ENCODE measurements around the gene STK11IP. TPM values are rescaled to one million over a fixed set of nuclear protein-coding genes. Genes with fewer than 3 reads are reported as not detected.

The STK11IP gene
- total and polyA plus RNA-seq, 2 donors (not counting 1 experiment from before 2014, with no cell fraction given) = 46.8 to 55.6 TPM

DNA sequence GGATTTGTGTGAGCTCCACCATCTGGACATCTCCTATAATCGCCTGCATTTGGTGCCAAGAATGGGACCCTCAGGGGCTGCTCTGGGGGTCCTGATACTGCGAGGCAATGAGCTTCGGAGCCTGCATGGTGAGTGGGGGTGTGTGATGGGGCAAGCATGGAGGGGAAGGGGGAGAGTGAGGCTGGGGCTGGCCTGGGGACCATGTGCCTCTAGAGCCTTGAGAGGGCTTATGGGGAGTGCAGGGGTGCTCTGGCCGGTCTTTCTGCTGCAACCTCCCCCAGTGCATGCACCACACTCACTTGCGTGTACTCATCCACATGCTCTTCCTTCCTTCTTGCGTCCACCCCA, 7.9 kb downstream of the STK11IP start:
- no peak for TF ChIP-seq EZH2 (IDR thresholded peaks at IDR 0.05; ENCODE audit: borderline replicate concordance, insufficient read depth, low read depth, low read length, poor library complexity, severe bottlenecking)
- TF ChIP-seq, protein P1, sequence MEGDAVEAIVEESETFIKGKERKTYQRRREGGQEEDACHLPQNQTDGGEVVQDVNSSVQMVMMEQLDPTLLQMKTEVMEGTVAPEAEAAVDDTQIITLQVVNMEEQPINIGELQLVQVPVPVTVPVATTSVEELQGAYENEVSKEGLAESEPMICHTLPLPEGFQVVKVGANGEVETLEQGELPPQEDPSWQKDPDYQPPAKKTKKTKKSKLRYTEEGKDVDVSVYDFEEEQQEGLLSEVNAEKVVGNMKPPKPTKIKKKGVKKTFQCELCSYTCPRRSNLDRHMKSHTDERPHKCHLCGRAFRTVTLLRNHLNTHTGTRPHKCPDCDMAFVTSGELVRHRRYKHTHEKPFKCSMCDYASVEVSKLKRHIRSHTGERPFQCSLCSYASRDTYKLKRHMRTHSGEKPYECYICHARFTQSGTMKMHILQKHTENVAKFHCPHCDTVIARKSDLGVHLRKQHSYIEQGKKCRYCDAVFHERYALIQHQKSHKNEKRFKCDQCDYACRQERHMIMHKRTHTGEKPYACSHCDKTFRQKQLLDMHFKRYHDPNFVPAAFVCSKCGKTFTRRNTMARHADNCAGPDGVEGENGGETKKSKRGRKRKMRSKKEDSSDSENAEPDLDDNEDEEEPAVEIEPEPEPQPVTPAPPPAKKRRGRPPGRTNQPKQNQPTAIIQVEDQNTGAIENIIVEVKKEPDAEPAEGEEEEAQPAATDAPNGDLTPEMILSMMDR (IDR thresholded peaks at IDR 0.05) = no peak

DNA sequence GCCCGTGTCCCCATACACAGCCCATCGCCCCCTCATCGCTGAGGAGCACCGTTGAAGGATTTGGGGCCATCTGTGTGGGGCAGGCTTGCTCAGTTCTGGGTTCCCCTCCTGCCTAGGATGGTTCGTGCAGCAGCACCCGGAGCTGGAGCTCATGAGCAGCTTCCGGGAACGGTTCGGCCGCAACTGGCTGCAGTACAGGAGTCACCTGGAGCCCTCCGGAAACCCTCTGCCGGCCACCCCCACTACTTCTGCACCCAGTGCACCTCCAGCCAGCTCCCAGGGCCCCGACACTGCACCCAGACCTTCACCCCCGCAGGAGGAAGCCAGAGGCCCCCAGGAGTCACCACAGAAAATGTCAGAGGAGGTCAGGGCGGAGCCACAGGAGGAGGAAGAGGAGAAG, 10.3 kb downstream of the STK11IP start:
- H3K4me3 Mint-ChIP-seq = no peak overlapping the region
- Histone ChIP-seq H2AFZ (ENCODE audit: insufficient read depth, low read depth, low read length, poor library complexity, severe bottlenecking) (no peak overlapping the region), H3K36me3 (replicated peaks in 1 of 2; ENCODE audit: control extremely low read depth in 1 of 2, control insufficient read depth in 1 of 2, extremely low read depth in 1 of 2, insufficient read depth in 2 of 2, low read length in 1 of 2) (peaks cover 0 to 59% of the 10 kb centered on the region in 2 experiments), H4K20me1 (ENCODE audit: control insufficient read depth, insufficient read depth, low read length, poor library complexity, severe bottlenecking) (no peaks in the 10 kb centered on the region), H3K9ac (ENCODE audit: low read length) (no peak overlapping the region), H3K4me2 (replicated peaks; ENCODE audit: low read depth, low read length, poor library complexity, severe bottlenecking) (no peak overlapping the region), H3K79me2 (ENCODE audit: control insufficient read depth, insufficient read depth, low read length) (peaks cover 3% of the 10 kb centered on the region), H3K4me1 (ENCODE audit: control insufficient read depth in 2 of 2, insufficient read depth in 2 of 2, low read length in 2 of 2) (peaks cover 21 to 23% of the 10 kb centered on the region in 2 donors), H3K9me3 (ENCODE audit: control extremely low read depth in 1 of 3, control insufficient read depth in 2 of 3, insufficient read depth in 1 of 3, low read length in 2 of 3) (no peaks in the 10 kb centered on the region), H3K27ac (ENCODE audit: low read length in 2 of 2) (no peak overlapping the region), H3K4me3 (ENCODE audit: control extremely low read depth in 1 of 5, extremely low read depth in 1 of 5, insufficient read depth in 1 of 5, low read depth in 2 of 5, low read length in 4 of 5) (no peak overlapping the region), H3K27me3 (replicated peaks in 1 of 4; ENCODE audit: control extremely low read depth in 1 of 4, control insufficient read depth in 3 of 4, insufficient read depth in 4 of 4, low read length in 3 of 4) (no peaks in the 10 kb centered on the region)
- intact Hi-C loops (cut with micrococcal nuclease) = no loop called here
- H3K4me1 Mint-ChIP-seq = peaks cover 23% of the 10 kb centered on the region
- TF ChIP-seq EZH2 (IDR thresholded peaks at IDR 0.05; ENCODE audit: borderline replicate concordance, insufficient read depth, low read depth, low read length, poor library complexity, severe bottlenecking) = no peak
- TF ChIP-seq, protein P1 (IDR thresholded peaks at IDR 0.05) = no peak
- no peak for ATAC-seq (ENCODE audit: low read depth)
- no peaks in the 10 kb centered on the region for H3K9me3 Mint-ChIP-seq (ENCODE audit: insufficient read depth)
- H3K27ac Mint-ChIP-seq = no peak overlapping the region
- CTCF ChIA-PET = interaction anchor here (1.3 kb wide), 1 partner anchor 8 kb away, joined by 3 read pairs; no protein-coding TSS in a partner anchor
- DNase-seq = no peak
- 97% methylated on average over 11 of the region's 15 CpGs for WGBS (ENCODE audit: insufficient coverage)
- no peaks in the 10 kb centered on the region for H3K27me3 Mint-ChIP-seq
- POLR2A ChIA-PET = no interaction called here

More for the DNA sequence above, 7.9 kb downstream of the STK11IP start:
- no peaks in the 10 kb centered on the region for H4K20me1 ChIP-seq (ENCODE audit: control insufficient read depth, insufficient read depth, low read length, poor library complexity, severe bottlenecking)
- H3K9me3 ChIP-seq (ENCODE audit: control extremely low read depth in 1 of 3, control insufficient read depth in 2 of 3, insufficient read depth in 1 of 3, low read length in 2 of 3) = no peaks in the 10 kb centered on the region
- no peak overlapping the region for H3K9ac ChIP-seq (ENCODE audit: low read length)
- H3K9me3 Mint-ChIP-seq (ENCODE audit: insufficient read depth) = no peaks in the 10 kb centered on the region
- 97% methylated on average over 5 of the region's 6 CpGs for WGBS (ENCODE audit: insufficient coverage)
- ChIA-PET CTCF (no interaction called here), POLR2A (no interaction called here)
- no peak for ATAC-seq (ENCODE audit: low read depth)
- no peak overlapping the region for H3K4me3 Mint-ChIP-seq
- H3K36me3 ChIP-seq (replicated peaks in 1 of 2; ENCODE audit: control extremely low read depth in 1 of 2, control insufficient read depth in 1 of 2, extremely low read depth in 1 of 2, insufficient read depth in 2 of 2, low read length in 1 of 2) = peaks cover 3 to 69% of the 10 kb centered on the region in 2 experiments
- H3K4me2 ChIP-seq (replicated peaks; ENCODE audit: low read depth, low read length, poor library complexity, severe bottlenecking) = no peak overlapping the region
- no peak for DNase-seq
- H3K27me3 ChIP-seq (replicated peaks in 1 of 4; ENCODE audit: control extremely low read depth in 1 of 4, control insufficient read depth in 3 of 4, insufficient read depth in 4 of 4, low read length in 3 of 4) = no peaks in the 10 kb centered on the region
- H2AFZ ChIP-seq (ENCODE audit: insufficient read depth, low read depth, low read length, poor library complexity, severe bottlenecking) = no peak overlapping the region
- H3K4me1 Mint-ChIP-seq = peaks cover 12% of the 10 kb centered on the region
- no peak overlapping the region for H3K27ac ChIP-seq (ENCODE audit: low read length in 2 of 2)
- intact Hi-C loops (cut with micrococcal nuclease) = no loop called here
- H3K27me3 Mint-ChIP-seq = no peaks in the 10 kb centered on the region
- H3K4me1 ChIP-seq (ENCODE audit: control insufficient read depth in 2 of 2, insufficient read depth in 2 of 2, low read length in 2 of 2) = peaks cover 13 to 15% of the 10 kb centered on the region in 2 donors
- H3K4me3 ChIP-seq (ENCODE audit: control extremely low read depth in 1 of 5, extremely low read depth in 1 of 5, insufficient read depth in 1 of 5, low read depth in 2 of 5, low read length in 4 of 5) = no peak overlapping the region
- H3K79me2 ChIP-seq (ENCODE audit: control insufficient read depth, insufficient read depth, low read length) = peaks cover 6% of the 10 kb centered on the region
- no peak overlapping the region for H3K27ac Mint-ChIP-seq
